ENCODE measurements around the gene TMC1. TPM values are rescaled to one million over a fixed set of nuclear protein-coding genes. Genes with fewer than 3 reads are reported as not detected.

The TMC1 gene
- total and polyA plus RNA-seq, 2 of the 13 experiments (the other 11 are each of a cell fraction or from before 2014, with no cell fraction given) = 0.02 to 0.03 TPM

- BruUV-seq (replicated peaks) = no TSS peak
- Histone ChIP-seq H3K79me2 (ENCODE audit: insufficient read depth, low read length) (no peaks in the 10 kb centered on the region), H3K27ac (ENCODE audit: extremely low read length, insufficient read depth, low read length) (no peak overlapping the region), H3K27me3 (ENCODE audit: control insufficient read depth in 1 of 2, insufficient read depth in 2 of 2, low read length in 2 of 2) (no peaks in the 10 kb centered on the region), H3K36me3 (replicated peaks in 1 of 2; ENCODE audit: control insufficient read depth in 1 of 2, insufficient read depth in 2 of 2, low read length in 2 of 2) (no peaks in the 10 kb centered on the region), H3K4me2 (ENCODE audit: low read depth, low read length) (no peak overlapping the region), H3K9ac (ENCODE audit: insufficient read depth, low read depth, low read length) (no peak overlapping the region), H4K20me1 (ENCODE audit: insufficient read depth, low read length) (no peaks in the 10 kb centered on the region), H3K4me3 (replicated peaks in 1 of 3; ENCODE audit: insufficient read depth in 1 of 3, low read depth in 2 of 3, low read length in 3 of 3) (no peak overlapping the region), H3K9me3 (ENCODE audit: low read length) (no peaks in the 10 kb centered on the region), H2AFZ (ENCODE audit: low read length) (no peak overlapping the region), H3K4me1 (ENCODE audit: insufficient read depth, low read length) (peaks cover 34% of the 10 kb centered on the region)
- DNase-seq (ENCODE audit: low spot score) (peak; percentile 10), FAIRE-seq (no peak), ATAC-seq (no peak)
- WGBS (ENCODE audit: low lambda C conversion rate) = 15% methylated on average over 1 of the region's 1 CpG
- POLR2A ChIA-PET = no interaction called here
- in situ Hi-C loops (cut with HindIII; ENCODE audit: extremely low pct_ligation_motif_present, low pct_unique_long_range_greater_than_20kb) = no loop called here
- TF ChIP-seq ZNF414 (CRISPR knock-in tag; IDR thresholded peaks at IDR 0.05) (no peak), ZNF484 (CRISPR knock-in tag; IDR thresholded peaks at IDR 0.05; ENCODE audit: borderline replicate concordance, low read depth) (no peak), FOSL2 (CRISPR knock-in tag; IDR thresholded peaks at IDR 0.05) (peak; percentile 36; the same call in 1 of the 2 replicates), REL (CRISPR knock-in tag; conservative IDR thresholded peaks at IDR 0.05) (no peak)
- CTCF ChIA-PET (ENCODE audit: low intra/inter-chr PET ratio, low total read pairs) = no interaction called here
- intact Hi-C loops (cut with micrococcal nuclease; ENCODE audit: unreplicated experiment) = no loop called here
Measured at GRCh38 chr9:72480921-72481320, 40.5 kb upstream of the TMC1 start.

- no peaks in the 10 kb centered on the region for H3K27me3 ChIP-seq (ENCODE audit: control insufficient read depth in 1 of 2, insufficient read depth in 2 of 2, low read length in 2 of 2)
- intact Hi-C loops (cut with micrococcal nuclease; ENCODE audit: unreplicated experiment) (no loop called here), in situ Hi-C loops (cut with HindIII; ENCODE audit: extremely low pct_ligation_motif_present, low pct_unique_long_range_greater_than_20kb) (no loop called here)
- ChIA-PET POLR2A (no interaction called here), CTCF (ENCODE audit: low intra/inter-chr PET ratio, low total read pairs) (no interaction called here)
- ATAC-seq = no peak
- H3K4me2 ChIP-seq (ENCODE audit: low read depth, low read length) = no peak overlapping the region
- no peak overlapping the region for H3K9ac ChIP-seq (ENCODE audit: insufficient read depth, low read depth, low read length)
- no TSS peak for BruUV-seq (replicated peaks)
- no peak for FAIRE-seq
- H3K79me2 ChIP-seq (ENCODE audit: insufficient read depth, low read length) = no peaks in the 10 kb centered on the region
- no peak overlapping the region for H3K4me3 ChIP-seq (replicated peaks in 1 of 3; ENCODE audit: insufficient read depth in 1 of 3, low read depth in 2 of 3, low read length in 3 of 3)
- DNase-seq (ENCODE audit: low spot score) = no peak
- H3K36me3 ChIP-seq (replicated peaks in 1 of 2; ENCODE audit: control insufficient read depth in 1 of 2, insufficient read depth in 2 of 2, low read length in 2 of 2) = no peaks in the 10 kb centered on the region
- no peak overlapping the region for H3K27ac ChIP-seq (ENCODE audit: extremely low read length, insufficient read depth, low read length)
- no peak overlapping the region for H2AFZ ChIP-seq (ENCODE audit: low read length)
- no peaks in the 10 kb centered on the region for H4K20me1 ChIP-seq (ENCODE audit: insufficient read depth, low read length)
- TF ChIP-seq GABPB1 (CRISPR knock-in tag; IDR thresholded peaks at IDR 0.05) (no peak), CREB1 (IDR thresholded peaks at IDR 0.05) (no peak), CREB1 (CRISPR knock-in tag; IDR thresholded peaks at IDR 0.05) (no peak), ZNF691 (CRISPR knock-in tag; IDR thresholded peaks at IDR 0.05; ENCODE audit: borderline replicate concordance, low read depth) (no peak)
- no peaks in the 10 kb centered on the region for H3K9me3 ChIP-seq (ENCODE audit: low read length)
- H3K4me1 ChIP-seq (ENCODE audit: insufficient read depth, low read length) = peaks cover 4% of the 10 kb centered on the region; the same call in 1 of the 2 replicates
- WGBS (ENCODE audit: low lambda C conversion rate) = 18% methylated on average over 3 of the region's 3 CpGs
Measured at GRCh38 chr9:72485821-72486593, 35.4 kb upstream of the TMC1 start.

Measured in HepG2 (cell line).